GM23248 (cell line): Measurements from ENCODE around the gene C1GALT1. TPM values are rescaled to one million over a fixed set of nuclear protein-coding genes. Genes with fewer than 3 reads are reported as not detected.

ENCODE experiments used
- DNase-seq: peaks from one replicate; pipeline ENCODE4 v3.0.0-alpha.2; 2015
- H2AFZ ChIP-seq: fragments of 200-600 bp; sonication (generic); 2 replicates; pipeline ENCODE4 v1.6.1; 2016; ENCODE audit warnings: antibody characterized with exemption
- H3F3A ChIP-seq: fragments of 200-600 bp; sonication (generic); 2 replicates; pipeline ENCODE4 v1.6.1; 2016; ENCODE audit warnings: mild to moderate bottlenecking, antibody characterized with exemption, mixed run types; ENCODE audit not compliant: insufficient read depth
- H3K27ac ChIP-seq: fragments of 200-600 bp; sonication (generic); 2 replicates; pipeline ENCODE4 v1.5.1; 2016; ENCODE audit warnings: mild to moderate bottlenecking
- H3K27me3 ChIP-seq: fragments of 200-600 bp; sonication (generic); replicated peaks from 2 replicates; pipeline ENCODE4 v1.6.1; 2016; ENCODE audit warnings: mild to moderate bottlenecking; ENCODE audit not compliant: insufficient read depth
- H3K36me3 ChIP-seq: fragments of 200-600 bp; sonication (generic); 2 replicates; pipeline ENCODE4 v1.6.1; 2016; ENCODE audit warnings: low read depth, mild to moderate bottlenecking
- H3K4me1 ChIP-seq: fragments of 200-600 bp; sonication (generic); 2 replicates; pipeline ENCODE4 v1.6.1; 2016; ENCODE audit warnings: mild to moderate bottlenecking; ENCODE audit not compliant: insufficient read depth
- H3K4me2 ChIP-seq: fragments of 200-600 bp; sonication (generic); one replicate; pipeline ENCODE4 v1.6.1; 2016; ENCODE audit warnings: mild to moderate bottlenecking; ENCODE audit not compliant: unreplicated experiment
- H3K4me3 ChIP-seq: fragments of 200-600 bp; sonication (generic); 2 replicates; pipeline ENCODE4 v1.5.1; 2016; ENCODE audit warnings: mild to moderate bottlenecking
- H3K79me2 ChIP-seq: fragments of 200-600 bp; sonication (generic); 2 replicates; pipeline ENCODE4 v1.6.1; 2016; ENCODE audit warnings: mild to moderate bottlenecking; ENCODE audit not compliant: insufficient read depth
- H3K9ac ChIP-seq: fragments of 200-600 bp; sonication (generic); 2 replicates; pipeline ENCODE4 v1.6.1; 2016; ENCODE audit warnings: mild to moderate bottlenecking
- H3K9me2 ChIP-seq: fragments of 200-600 bp; sonication (generic); 2 replicates; pipeline ENCODE4 v1.6.1; 2016; ENCODE audit warnings: mixed run types, mild to moderate bottlenecking, moderate library complexity; ENCODE audit not compliant: insufficient read depth
- H3K9me3 ChIP-seq: fragments of 200-600 bp; sonication (generic); one replicate; pipeline ENCODE4 v1.6.1; 2017; ENCODE audit warnings: low read depth
- H4K20me1 ChIP-seq: fragments of 200-600 bp; sonication (generic); 2 replicates; pipeline ENCODE4 v1.6.0; 2016; ENCODE audit not compliant: insufficient read depth
- EZH2 ChIP-seq: fragments of 200-600 bp; sonication (generic); IDR thresholded peaks from 2 replicates; pipeline ENCODE4 v1.6.1; 2018; ENCODE audit warnings: antibody characterized with exemption, mild to moderate bottlenecking; ENCODE audit not compliant: insufficient read depth, poor library complexity, severe bottlenecking
- EZH2phosphoT487 ChIP-seq: fragments of 200-600 bp; sonication (generic); IDR thresholded peaks from 2 replicates; pipeline ENCODE4 v1.6.1; 2018; ENCODE audit warnings: antibody characterized with exemption, moderate library complexity, mild to moderate bottlenecking, low read depth; ENCODE audit not compliant: insufficient read depth
- WGBS, 2 experiments: methylation state at CpG; one replicate each; pipeline ENCODE4 v1.1.6; 2015 to 2017; ENCODE audit warnings: low lambda C conversion rate in 2 of 2, low coverage in 1 of 2; ENCODE audit errors: missing lambda C conversion rate in 2 of 2; 5-methylcytosine and 5-hydroxymethylcytosine counted together
- in situ Hi-C: fragments of 300-500 bp; cut with MboI; formaldehyde crosslinking; loops from 2 replicates; pipeline ENCODE4 v1.15.0; 2020
- polyA plus RNA-seq: library from polyadenylated mRNA; unstranded; fragments of >200 nt; fragmentation: Nextera tagmentation; extraction: Ambion mirVana; gene quantifications from 2 replicates; pipeline ENCODE4 v1.2.1, GENCODE V29; 2016
- total RNA-seq: library from RNA; depleted of rRNA; stranded (reverse); fragments of >200 nt; shearing (Covaris generic); gene quantifications from 2 replicates; pipeline ENCODE4 v1.2.3, GENCODE V29; 2014

Gene C1GALT1
- total and polyA plus RNA-seq, 2 experiments from 2014 or later: 72.7 to 75.2 TPM

DNA sequence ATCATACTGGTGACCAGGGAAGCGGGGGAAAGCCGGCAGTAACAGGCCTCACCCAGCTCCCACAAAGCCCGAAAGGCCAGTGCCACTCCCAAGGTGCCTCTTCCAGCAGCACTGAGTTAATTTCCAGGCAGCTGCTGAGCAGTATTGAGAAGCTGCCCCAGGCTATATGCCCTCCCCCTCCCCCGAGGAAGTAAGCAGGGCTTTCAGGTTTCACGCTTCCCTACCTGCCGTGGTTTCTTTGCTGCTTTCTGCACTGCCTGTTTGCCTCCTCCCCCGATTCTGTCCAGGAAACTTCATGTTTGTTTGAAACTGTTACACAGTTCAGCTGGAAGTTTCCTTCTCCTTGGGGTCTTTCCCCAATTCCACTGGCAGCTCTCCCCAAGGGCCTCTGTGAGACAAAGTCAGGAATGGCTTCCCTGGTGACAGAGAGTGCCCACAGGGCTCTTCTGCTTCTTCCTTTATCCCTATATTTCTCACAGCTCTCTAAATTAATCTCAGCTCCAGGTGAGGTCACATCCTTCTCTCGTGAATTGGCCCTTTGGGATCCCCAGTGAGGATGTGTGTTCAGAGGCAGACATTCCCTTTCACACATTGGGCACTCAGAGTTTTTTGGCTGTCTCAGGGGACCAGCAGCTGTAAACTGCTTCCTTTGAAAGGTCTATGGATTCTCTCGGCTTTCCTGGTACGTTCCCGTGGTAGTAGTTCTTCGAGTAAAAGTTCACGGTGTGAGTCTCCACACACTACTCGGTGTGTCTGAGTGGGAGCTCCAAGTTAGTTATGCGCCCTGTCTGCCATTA lies 19.4 kb downstream of the C1GALT1 start:
- H3K9me3 ChIP-seq: no peaks in the 10 kb centered on the region
- no peaks in the 10 kb centered on the region for H3F3A ChIP-seq
- WGBS, 2 experiments: 71 to 72% methylated on average over 15 of the region's 15 CpGs
- H2AFZ ChIP-seq: no peak overlapping the region
- TF ChIP-seq EZH2 (no peak), EZH2phosphoT487 (no peak)
- no peaks in the 10 kb centered on the region for H3K4me1 ChIP-seq
- H3K27ac ChIP-seq: no peak overlapping the region
- no peak overlapping the region for H3K4me2 ChIP-seq
- peaks cover 100% of the 10 kb centered on the region for H3K79me2 ChIP-seq
- no peak overlapping the region for H3K9ac ChIP-seq
- H3K36me3 ChIP-seq: 0 out of 2 replicates have a peak, but pooled peaks cover 3% of the 10 kb centered on the region
- H3K9me2 ChIP-seq: no peaks in the 10 kb centered on the region
- in situ Hi-C loops: no loop called here
- peaks cover 7% of the 10 kb centered on the region; the same call in 1 of the 2 replicates for H4K20me1 ChIP-seq
- DNase-seq: no peak
- no peak overlapping the region for H3K4me3 ChIP-seq
- H3K27me3 ChIP-seq: no peaks in the 10 kb centered on the region

DNA sequence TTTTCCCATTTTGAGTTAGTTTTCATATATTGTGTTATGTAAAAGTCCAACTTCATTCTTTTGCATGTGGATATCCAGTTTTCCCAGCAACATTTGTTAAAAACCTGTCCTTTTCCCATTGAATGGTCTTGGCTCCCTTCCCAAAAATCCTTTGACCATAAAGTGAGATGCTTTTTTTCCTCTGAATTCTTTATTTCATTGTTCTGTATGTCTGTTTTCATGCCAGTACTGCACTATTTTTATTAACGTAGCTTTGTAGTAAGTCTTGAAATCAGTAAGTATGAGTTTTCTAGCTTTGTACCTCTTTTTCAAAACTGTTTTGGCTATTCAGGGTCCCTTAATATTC lies 20.0 kb downstream of the C1GALT1 start:
- H2AFZ ChIP-seq: no peak overlapping the region
- TF ChIP-seq EZH2phosphoT487 (no peak), EZH2 (no peak)
- H3K4me1 ChIP-seq: no peaks in the 10 kb centered on the region
- no peak overlapping the region for H3K4me2 ChIP-seq
- H3K9me2 ChIP-seq: no peaks in the 10 kb centered on the region
- H3K27ac ChIP-seq: no peak overlapping the region
- no peaks in the 10 kb centered on the region for H3K9me3 ChIP-seq
- DNase-seq: no peak
- H4K20me1 ChIP-seq: peaks cover 5% of the 10 kb centered on the region; the same call in 1 of the 2 replicates
- peaks cover 100% of the 10 kb centered on the region for H3K79me2 ChIP-seq
- no peak overlapping the region for H3K4me3 ChIP-seq
- no peak overlapping the region for H3K9ac ChIP-seq
- H3K36me3 ChIP-seq: 0 out of 2 replicates have a peak, but pooled peaks cover 3% of the 10 kb centered on the region
- WGBS, 2 experiments: 96 to 100% methylated on average over 1 of the region's 1 CpG
- in situ Hi-C loops: no loop called here
- no peaks in the 10 kb centered on the region for H3F3A ChIP-seq
- no peaks in the 10 kb centered on the region for H3K27me3 ChIP-seq

GRCh38 chr7:7203813-7204575 lies 21.6 kb downstream of the C1GALT1 start:
- no peaks in the 10 kb centered on the region for H3K9me3 ChIP-seq
- H4K20me1 ChIP-seq: peaks cover 5% of the 10 kb centered on the region; the same call in 1 of the 2 replicates
- H3K4me1 ChIP-seq: no peaks in the 10 kb centered on the region
- H3K27me3 ChIP-seq: no peaks in the 10 kb centered on the region
- H3K9ac ChIP-seq: no peak overlapping the region
- no peaks in the 10 kb centered on the region for H3F3A ChIP-seq
- H2AFZ ChIP-seq: no peak overlapping the region
- H3K4me3 ChIP-seq: no peak overlapping the region
- DNase-seq: no peak
- no peak overlapping the region for H3K4me2 ChIP-seq
- H3K27ac ChIP-seq: no peak overlapping the region
- H3K79me2 ChIP-seq: peaks cover 100% of the 10 kb centered on the region
- in situ Hi-C loops: no loop called here
- 96% methylated on average over 1 of the region's 1 CpG for WGBS, 2 experiments
- H3K9me2 ChIP-seq: no peaks in the 10 kb centered on the region
- TF ChIP-seq EZH2phosphoT487: no peak
- no peak for TF ChIP-seq EZH2
- H3K36me3 ChIP-seq: 0 out of 2 replicates have a peak, but pooled peaks cover 3% of the 10 kb centered on the region

DNA sequence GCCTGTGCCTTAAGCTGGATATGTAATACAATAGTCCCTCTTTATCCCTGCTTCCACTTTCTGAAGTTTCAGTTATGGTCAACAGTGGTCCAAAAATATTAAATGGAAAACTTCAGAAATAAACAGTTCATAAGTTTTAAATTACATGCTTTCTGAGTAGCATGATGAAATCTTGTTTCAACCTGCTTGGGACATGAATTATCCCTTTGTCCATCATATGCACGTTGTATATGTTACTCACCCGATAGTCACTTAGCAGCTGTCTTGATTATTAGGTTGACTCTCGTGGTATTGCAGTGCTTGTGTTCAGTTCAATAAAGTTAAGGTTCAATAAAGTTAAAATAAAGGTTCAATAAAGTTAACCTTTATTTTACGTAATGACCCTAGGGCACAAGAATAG lies 25.5 kb downstream of the C1GALT1 start:
- Histone ChIP-seq H3K9me2 (no peaks in the 10 kb centered on the region), H3K79me2 (peaks cover 100% of the 10 kb centered on the region), H4K20me1 (peaks cover 9% of the 10 kb centered on the region; the same call in 1 of the 2 replicates), H3K4me3 (no peak overlapping the region), H3K9ac (no peak overlapping the region), H2AFZ (no peak overlapping the region), H3K36me3 (0 out of 2 replicates have a peak, but pooled peaks cover 3% of the 10 kb centered on the region), H3K4me1 (peaks cover 5% of the 10 kb centered on the region), H3K27me3 (no peaks in the 10 kb centered on the region), H3K4me2 (no peak overlapping the region), H3F3A (no peaks in the 10 kb centered on the region), H3K9me3 (no peaks in the 10 kb centered on the region), H3K27ac (no peak overlapping the region)
- DNase-seq: no peak
- TF ChIP-seq EZH2phosphoT487: no peak
- no peak for TF ChIP-seq EZH2
- in situ Hi-C loops: no loop called here
- WGBS, 2 experiments: 93 to 95% methylated on average over 4 of the region's 4 CpGs
